GM18499 (cell line): Measurements from ENCODE around the gene CLIC1.

ENCODE experiments used
- ATAC-seq: cut with Tn5 transposase; IDR thresholded peaks from one replicate; pipeline ENCODE4 v1.9.1; 2021; ENCODE audit warnings: moderate number of reproducible peaks; ENCODE audit not compliant: insufficient read depth, unreplicated experiment

Gene CLIC1

GRCh38 chr6:31736021-31736767 lies at the start of gene CLIC1:
Gene CLIC1 (minus strand): TSS chr6:31736530. CDS start chr6:31736300, 230 bp downstream.
- no peak for ATAC-seq

- ATAC-seq, result no peak
Observed at GRCh38 chr6:31785475-31785874, 49.1 kb upstream of the CLIC1 start.

GRCh38 chr6:31784098-31784925 lies 48.0 kb upstream of the CLIC1 start:
- ATAC-seq, result no peak

- ATAC-seq, result no peak
Observed at GRCh38 chr6:31782126-31782855, 46.0 kb upstream of the CLIC1 start.

GRCh38 chr6:31781244-31782125 lies 45.2 kb upstream of the CLIC1 start:
- ATAC-seq, result no peak

- ATAC-seq, result no peak
Observed at GRCh38 chr6:31780507-31781243, 44.3 kb upstream of the CLIC1 start.

- no peak for ATAC-seq
Observed at GRCh38 chr6:31779908-31780307, 43.6 kb upstream of the CLIC1 start.

GRCh38 chr6:31778999-31779885 lies 42.9 kb upstream of the CLIC1 start:
- ATAC-seq, result no peak

- no peak for ATAC-seq
Observed at GRCh38 chr6:31778193-31778592, 41.9 kb upstream of the CLIC1 start.

GRCh38 chr6:31777667-31778050 lies 41.3 kb upstream of the CLIC1 start:
- no peak for ATAC-seq

GRCh38 chr6:31776989-31777666 lies 40.8 kb upstream of the CLIC1 start, which contains the start of gene VWA7:
Gene VWA7 (minus strand): TSS chr6:31777328. CDS start chr6:31776779, 549 bp downstream.
- ATAC-seq, result no peak

GRCh38 chr6:31776485-31776988 lies 40.2 kb upstream of the CLIC1 start:
- no peak for ATAC-seq

GRCh38 chr6:31775633-31776484 lies 39.5 kb upstream of the CLIC1 start:
- ATAC-seq, result no peak

GRCh38 chr6:31775184-31775583 lies 38.9 kb upstream of the CLIC1 start:
- ATAC-seq, result no peak

- ATAC-seq, result no peak
Observed at GRCh38 chr6:31771992-31772358, 35.6 kb upstream of the CLIC1 start.

- no peak for ATAC-seq
Observed at GRCh38 chr6:31770860-31771259, 34.5 kb upstream of the CLIC1 start.
